Peyer's patch (tissue), 4 donors: Measurements from ENCODE around the gene CALCOCO1. TPM values are rescaled to one million over a fixed set of nuclear protein-coding genes. Genes with fewer than 3 reads are reported as not detected.
A peak's percentile ranks its signal among the peaks of the same experiment; 100 is the strongest.

Experiments used
- DNase-seq, 3 donors: peaks; one replicate each; pipeline ENCODE4 v3.0.0-alpha.2; 2017 to 2019
- H3K27ac ChIP-seq, 4 donors: fragments of 200-600 bp; sonication (generic); one replicate each; pipeline ENCODE4 v1.5.1; 2016 to 2019
- H3K27me3 ChIP-seq, 2 donors: fragments of 200-600 bp; sonication (generic); one replicate each; pipeline ENCODE4 v1.5.1; 2019
- H3K36me3 ChIP-seq, 3 donors: fragments of 200-600 bp; sonication (generic); one replicate each; pipeline ENCODE4 v1.5.1; 2016 to 2019
- H3K4me1 ChIP-seq, 4 donors: fragments of 200-600 bp; sonication (generic); one replicate each; pipeline ENCODE4 v1.5.1; 2016 to 2019
- H3K4me3 ChIP-seq, 4 donors: fragments of 200-600 bp; sonication (generic); 1 replicate in 3 of 4; 2 replicates in 1 of 4; pipeline ENCODE4 v1.5.1; 2016 to 2019; ENCODE audit warnings: mild to moderate bottlenecking in 1 of 4
- H3K9me3 ChIP-seq, 4 donors: fragments of 200-600 bp; sonication (generic); one replicate each; pipeline ENCODE4 v1.5.1; 2016 to 2019; ENCODE audit warnings: mild to moderate bottlenecking in 1 of 4
- CTCF ChIP-seq, 6 experiments: fragments of 450-650 bp in 4 of 6; fragments of 200-600 bp in 2 of 6; sonication (generic) in 1 of 6; IDR thresholded peaks; one replicate each; pipeline ENCODE4 v1.5.1; 2017 to 2019; ENCODE audit warnings: antibody characterized with exemption in 6 of 6, mild to moderate bottlenecking in 3 of 6, moderate library complexity in 1 of 6
- POLR2A ChIP-seq, 2 donors: fragments of 450-650 bp; IDR thresholded peaks; one replicate each; pipeline ENCODE4 v1.5.1; 2017; ENCODE audit warnings: antibody characterized with exemption in 2 of 2, mild to moderate bottlenecking in 2 of 2, moderate library complexity in 2 of 2
- total RNA-seq, 4 donors: library from RNA; depleted of rRNA; stranded (reverse); fragments of >200 nt; gene quantifications; one replicate each; pipeline ENCODE4 v1.1.0, GENCODE V29; 2016

The CALCOCO1 gene
- total RNA-seq, 4 donors from 2014 or later: 79.7 to 342 (median 175) TPM

- peak in 2 of 3 donors; percentile 69 to 74 for DNase-seq
- H3K27ac ChIP-seq: peak within 1 kb of the TSS in 3 of 4 donors; percentile 55 to 84 (median 65)
Measured at GRCh38 chr12:53751336-53752191, 24.3 kb upstream of the CALCOCO1 start, which contains the start of gene CISTR. CISTR (minus strand) TSS chr12:53751979.

GRCh38 chr12:53750812-53751335 lies 23.6 kb upstream of the CALCOCO1 start:
- H3K4me1 ChIP-seq: peaks cover 0 to 26% (median 8%) of the 10 kb centered on the region in 4 donors
- no peaks in the 10 kb centered on the region for H3K9me3 ChIP-seq
- no peaks in the 10 kb centered on the region for H3K36me3 ChIP-seq
- DNase-seq: peak in 2 of 3 donors; percentile 71
- H3K4me3 ChIP-seq: peak overlapping the region; percentile 36 to 63 (median 57)
- peak overlapping the region in 3 of 4 donors; percentile 55 to 84 (median 65) for H3K27ac ChIP-seq
- peaks cover 0 to 16% of the 10 kb centered on the region in 2 donors for H3K27me3 ChIP-seq
- no peak for TF ChIP-seq POLR2A (IDR thresholded peaks at IDR 0.05)

More at GRCh38 chr12:53751336-53752191, 24.3 kb upstream of the CALCOCO1 start, which contains the start of gene CISTR:
- Histone ChIP-seq H3K4me3 (peak within 1 kb of the TSS; percentile 36 to 63 (median 57)), H3K9me3 (no peaks in the 10 kb centered on the region), H3K36me3 (no peaks in the 10 kb centered on the region), H3K27me3 (peaks cover 0 to 16% of the 10 kb centered on the region in 2 donors), H3K4me1 (peaks cover 0 to 26% (median 6%) of the 10 kb centered on the region in 4 donors)
- TF ChIP-seq CTCF (IDR thresholded peaks at IDR 0.05): no peak
- no peak for TF ChIP-seq POLR2A (IDR thresholded peaks at IDR 0.05)

GRCh38 chr12:53749986-53750811 lies 22.9 kb upstream of the CALCOCO1 start:
- H3K4me3 ChIP-seq: peak overlapping the region in 2 of 4 donors; percentile 57 to 63
- peak overlapping the region in 2 of 4 donors; percentile 65 to 84 for H3K27ac ChIP-seq
- H3K36me3 ChIP-seq: no peaks in the 10 kb centered on the region
- H3K9me3 ChIP-seq: no peaks in the 10 kb centered on the region
- TF ChIP-seq POLR2A (IDR thresholded peaks at IDR 0.05): no peak
- no peak for TF ChIP-seq CTCF (IDR thresholded peaks at IDR 0.05)
- H3K27me3 ChIP-seq: peaks cover 0 to 16% of the 10 kb centered on the region in 2 donors
- peak in 1 of 3 donors; percentile 32 for DNase-seq
- peaks cover 0 to 26% (median 8%) of the 10 kb centered on the region in 4 donors for H3K4me1 ChIP-seq

GRCh38 chr12:53748072-53748840 lies 21.0 kb upstream of the CALCOCO1 start:
- Histone ChIP-seq H3K4me3 (no peak overlapping the region), H3K9me3 (no peaks in the 10 kb centered on the region), H3K27me3 (peaks cover 0 to 16% of the 10 kb centered on the region in 2 donors), H3K4me1 (peaks cover 0 to 17% (median 8%) of the 10 kb centered on the region in 4 donors), H3K36me3 (no peaks in the 10 kb centered on the region), H3K27ac (no peak overlapping the region)
- TF ChIP-seq POLR2A (IDR thresholded peaks at IDR 0.05): no peak
- no peak for TF ChIP-seq CTCF (IDR thresholded peaks at IDR 0.05)
- no peak for DNase-seq

- Histone ChIP-seq H3K36me3 (no peaks in the 10 kb centered on the region), H3K4me1 (peaks cover 0 to 17% (median 5%) of the 10 kb centered on the region in 4 donors), H3K27ac (no peak overlapping the region), H3K9me3 (no peaks in the 10 kb centered on the region), H3K27me3 (peaks cover 0 to 16% of the 10 kb centered on the region in 2 donors), H3K4me3 (no peak overlapping the region)
- DNase-seq: no peak
- TF ChIP-seq CTCF (IDR thresholded peaks at IDR 0.05): no peak
- TF ChIP-seq POLR2A (IDR thresholded peaks at IDR 0.05): no peak
Measured at GRCh38 chr12:53747095-53747494, 19.8 kb upstream of the CALCOCO1 start.
